HG03045 (cell line): Measurements from ENCODE around the gene POLN.

Source experiments
- ATAC-seq: cut with Tn5 transposase; IDR thresholded peaks from one replicate; pipeline ENCODE4 v1.9.1; 2021; ENCODE audit warnings: mild to moderate bottlenecking, moderate library complexity; ENCODE audit not compliant: unreplicated experiment

Gene POLN

DNA sequence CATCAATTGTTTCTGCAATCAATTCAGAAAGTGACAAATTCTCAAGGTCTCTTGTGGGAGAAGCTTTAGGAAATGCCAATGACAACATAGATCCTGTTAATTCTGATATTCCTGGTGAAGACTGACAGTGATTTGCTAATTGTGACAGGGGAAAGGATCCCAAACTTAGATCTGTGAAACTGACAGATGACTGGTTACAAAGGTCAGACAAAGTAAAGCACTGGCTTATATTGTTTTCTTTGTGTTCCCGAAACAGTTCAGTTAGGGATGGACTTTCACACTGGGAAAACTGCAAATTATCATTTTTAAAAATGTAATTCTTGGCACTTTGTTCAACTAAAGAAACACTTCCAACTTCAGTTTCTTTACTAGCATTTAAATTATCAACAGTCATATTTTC lies 152.7 kb downstream of the POLN start:
- ATAC-seq: no peak

DNA sequence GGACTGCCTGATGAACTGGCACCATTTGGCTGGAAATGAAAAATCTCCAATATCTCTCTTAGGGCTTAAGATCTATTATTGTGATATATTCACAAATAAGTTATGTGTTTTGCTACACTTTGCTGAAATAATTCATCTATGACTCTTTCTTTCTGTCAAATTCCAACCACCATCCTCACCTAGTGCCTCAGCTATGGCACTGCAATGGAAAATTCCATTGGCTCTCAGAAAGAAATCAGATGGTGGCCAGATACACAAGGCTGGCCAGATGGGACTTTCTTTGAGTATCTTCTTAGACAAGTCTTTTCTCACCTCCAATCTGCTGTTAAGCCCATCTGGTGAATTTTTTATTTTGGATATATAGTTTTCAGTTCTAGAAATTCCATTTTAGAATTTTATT lies 154.8 kb downstream of the POLN start:
- no peak for ATAC-seq

DNA sequence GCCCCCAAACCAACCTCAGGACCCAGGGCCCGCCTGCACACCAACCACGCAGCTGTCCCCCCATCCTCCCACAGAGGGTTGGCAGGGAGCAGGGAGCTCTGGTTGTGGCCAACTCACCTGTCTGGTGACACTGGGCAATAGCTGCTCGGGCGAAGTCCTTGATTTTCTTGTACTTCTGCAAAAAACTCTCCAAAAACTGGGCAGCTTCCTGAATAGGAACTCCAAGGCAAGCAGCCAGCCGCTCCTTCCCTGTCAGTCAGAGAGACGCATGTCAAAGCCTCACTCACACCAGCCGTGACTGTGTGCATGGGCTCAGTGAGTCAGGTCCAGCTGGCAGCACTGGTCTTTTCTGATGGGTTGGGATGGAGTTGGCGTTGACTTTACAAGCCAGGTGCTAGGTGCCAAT lies 156.4 kb downstream of the POLN start:
- no peak for ATAC-seq

DNA sequence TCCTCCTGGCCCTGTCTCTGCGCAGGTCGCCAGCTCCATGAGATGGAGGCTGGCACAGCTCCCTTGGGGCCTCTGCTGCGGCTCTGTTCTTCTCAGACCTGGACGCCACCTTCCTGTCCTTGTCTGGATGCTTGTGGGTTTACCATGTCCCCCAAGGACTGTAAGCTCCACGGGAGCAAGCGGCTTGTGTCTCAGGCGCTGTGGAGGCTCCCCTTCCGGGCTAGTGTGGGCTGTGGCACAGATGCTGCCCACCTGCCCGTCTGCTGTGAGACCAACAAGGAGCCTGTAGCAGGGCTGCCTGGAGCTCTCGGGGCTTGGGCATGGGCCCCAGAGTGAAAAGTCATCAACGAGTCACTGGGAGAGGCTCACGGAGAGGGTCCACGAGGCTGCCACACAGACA lies 157.6 kb downstream of the POLN start:
- ATAC-seq: no peak

DNA sequence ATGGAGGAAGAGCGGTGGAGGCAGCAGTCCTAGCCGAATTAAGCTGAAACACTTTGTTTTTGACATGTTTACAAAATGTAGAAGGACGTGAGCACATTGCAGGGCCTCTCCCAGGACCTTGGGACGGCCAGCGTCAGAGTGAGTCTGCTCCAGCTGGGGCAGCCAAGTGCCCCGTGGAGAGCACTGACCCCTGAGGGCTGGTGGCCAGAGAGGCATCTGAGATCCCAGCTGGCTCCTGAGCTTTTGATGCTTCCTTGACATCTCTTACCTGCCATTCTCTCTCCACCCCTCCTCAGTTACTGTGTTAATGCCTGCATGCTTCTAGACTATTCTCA lies 158.1 kb downstream of the POLN start:
- ATAC-seq: no peak

DNA sequence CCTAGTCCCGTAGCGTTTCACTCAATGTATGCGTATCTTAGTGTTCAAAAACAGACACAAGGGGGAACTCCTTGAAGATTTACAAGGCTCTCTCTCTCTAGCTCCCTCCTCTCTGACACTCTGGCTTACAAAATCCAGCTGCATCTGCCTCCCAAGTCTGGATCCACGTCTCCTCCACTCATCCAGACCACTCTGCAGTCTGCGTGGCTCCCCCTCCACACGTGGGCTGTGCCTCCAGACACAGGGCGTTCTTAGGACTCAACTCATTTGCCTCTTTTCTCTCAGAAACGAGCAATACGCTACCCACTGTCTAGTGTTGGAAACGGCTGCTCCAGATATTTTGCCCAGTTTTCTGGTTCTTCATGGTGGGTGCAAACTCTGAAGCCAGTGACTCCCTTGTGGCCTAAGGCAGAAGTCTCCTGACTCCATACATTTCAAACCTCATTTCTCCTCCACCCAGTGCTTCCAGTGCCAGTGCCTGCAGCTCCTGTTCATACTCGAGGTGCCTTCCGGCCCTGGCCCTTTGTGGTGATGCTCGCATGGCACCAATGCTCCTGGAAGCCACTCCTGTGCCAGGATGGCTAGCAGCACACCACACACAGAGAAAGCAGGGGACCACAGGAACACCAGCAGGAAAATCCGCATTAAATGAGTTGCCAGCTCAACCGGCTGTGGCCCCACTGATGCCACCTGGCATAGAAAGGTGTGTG lies 158.7 kb downstream of the POLN start:
- no peak for ATAC-seq

DNA sequence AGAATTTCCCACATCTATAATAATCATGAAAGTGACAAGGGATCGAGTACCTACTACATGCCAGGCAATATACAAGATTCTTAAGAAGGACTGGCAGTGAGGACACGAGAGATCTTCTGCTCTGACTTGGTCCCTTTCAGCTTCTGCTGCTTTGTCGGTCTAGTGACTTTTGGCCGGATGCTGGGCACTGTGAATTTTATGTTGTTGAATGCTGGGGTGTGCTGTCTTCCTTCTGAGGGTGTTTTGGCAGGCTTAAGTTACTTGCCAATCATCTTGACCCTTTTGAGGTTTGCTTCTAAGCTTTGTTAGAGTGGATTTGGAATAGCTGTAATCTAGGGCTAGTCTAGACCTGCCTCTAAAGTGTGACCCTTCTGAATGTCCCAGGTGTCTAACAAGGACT lies 159.3 kb downstream of the POLN start:
- no peak for ATAC-seq

DNA sequence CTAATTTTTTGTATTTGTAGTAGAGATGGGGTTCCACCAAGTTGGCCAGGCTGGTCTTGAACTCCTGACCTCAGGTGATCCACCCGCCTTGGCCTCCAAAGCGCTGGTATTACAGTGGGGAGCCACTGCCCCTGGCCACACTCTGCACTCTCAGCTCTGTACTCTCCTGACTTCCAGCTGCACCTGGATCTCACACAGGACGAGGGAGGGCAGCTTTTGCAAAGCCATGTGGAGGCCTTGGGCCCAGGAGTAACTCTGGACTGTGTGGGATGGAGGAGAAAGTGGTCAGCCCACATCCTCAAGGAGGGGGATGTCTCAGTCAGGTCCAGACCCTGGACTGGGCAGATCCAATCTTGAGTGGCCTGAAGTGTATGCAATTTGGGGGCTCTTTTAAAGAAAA lies 159.8 kb downstream of the POLN start:
- no peak for ATAC-seq

DNA sequence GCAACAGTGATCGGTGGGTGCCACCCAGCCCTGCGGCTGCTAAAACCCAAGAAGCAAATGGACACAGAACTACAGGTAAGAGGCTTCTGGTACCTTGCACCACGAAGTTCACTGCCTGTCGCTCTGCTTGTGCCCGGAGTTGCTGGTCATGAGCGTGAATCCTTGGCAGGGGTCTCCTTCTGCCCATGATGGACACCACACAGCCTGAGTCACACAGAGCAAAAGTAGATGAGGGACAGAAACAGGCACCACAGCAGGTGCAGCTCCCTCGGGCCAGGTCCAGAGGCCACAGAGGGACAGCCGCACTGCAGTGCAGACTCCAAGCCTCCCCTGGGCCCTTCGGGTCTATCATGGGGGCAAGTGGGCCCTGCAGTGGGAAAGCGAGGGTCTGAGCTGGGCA lies 160.4 kb downstream of the POLN start:
- ATAC-seq: no peak

DNA sequence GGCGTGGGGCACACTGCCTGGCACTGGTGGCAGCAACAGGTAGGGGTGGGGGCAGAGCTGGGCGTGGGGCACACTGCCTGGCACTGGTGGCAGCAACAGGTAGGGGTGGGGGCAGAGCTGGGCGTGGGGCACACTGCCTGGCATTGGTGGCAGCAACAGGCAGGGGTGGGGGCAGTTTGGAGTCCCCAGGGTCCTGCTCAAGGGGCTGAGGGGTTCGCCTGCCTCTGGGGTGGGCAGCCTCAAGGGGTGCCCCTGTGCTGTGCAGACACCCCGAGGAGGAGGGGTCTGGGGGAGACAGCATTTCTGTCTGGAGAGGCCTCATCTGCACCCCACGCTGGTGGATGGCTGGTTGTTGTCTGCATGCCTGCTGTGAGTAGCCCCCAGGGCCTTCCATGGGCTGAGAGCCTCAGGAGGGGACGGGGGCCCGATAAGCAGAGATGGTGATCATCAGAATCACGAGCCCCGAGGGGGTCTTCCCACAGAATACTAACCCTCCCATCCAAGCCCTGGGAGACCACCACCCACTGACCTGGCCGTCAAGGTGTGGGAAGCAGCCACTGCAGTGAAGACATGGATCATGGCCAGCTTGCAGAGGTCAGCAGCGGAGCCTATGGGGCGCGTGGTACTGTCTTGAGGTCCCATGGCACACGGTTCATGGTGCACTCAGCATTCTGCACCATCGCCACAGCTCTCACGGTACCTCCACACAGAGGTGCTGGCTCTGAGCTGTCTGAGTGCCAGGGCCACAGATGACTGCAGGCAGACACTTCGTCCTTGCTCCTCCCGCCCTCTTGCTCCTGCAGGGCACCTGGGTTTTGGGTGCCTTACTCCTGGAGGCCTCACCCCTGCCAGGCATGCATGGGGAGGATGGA lies 161.3 kb downstream of the POLN start:
- ATAC-seq: no peak

DNA sequence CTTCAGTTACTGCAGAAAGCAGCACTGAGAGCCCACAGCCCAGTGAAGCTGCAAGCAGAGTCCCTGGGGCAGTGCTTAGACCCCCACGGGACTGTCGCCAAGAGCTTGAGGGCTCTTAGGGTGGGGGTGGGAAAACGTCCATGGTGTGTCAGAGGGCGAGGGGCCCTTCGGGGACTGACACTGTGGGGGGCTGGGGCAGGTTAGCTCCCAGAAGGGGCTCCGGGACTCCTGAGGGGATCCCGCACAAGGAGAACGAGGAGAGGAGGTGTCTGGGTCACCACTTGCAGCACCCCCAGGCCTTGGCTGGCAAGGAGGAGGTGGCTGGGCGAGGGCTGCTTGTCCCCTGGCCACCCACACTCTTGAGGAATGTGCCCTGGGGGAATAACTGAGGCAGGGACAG lies 162.0 kb downstream of the POLN start:
- ATAC-seq: no peak

DNA sequence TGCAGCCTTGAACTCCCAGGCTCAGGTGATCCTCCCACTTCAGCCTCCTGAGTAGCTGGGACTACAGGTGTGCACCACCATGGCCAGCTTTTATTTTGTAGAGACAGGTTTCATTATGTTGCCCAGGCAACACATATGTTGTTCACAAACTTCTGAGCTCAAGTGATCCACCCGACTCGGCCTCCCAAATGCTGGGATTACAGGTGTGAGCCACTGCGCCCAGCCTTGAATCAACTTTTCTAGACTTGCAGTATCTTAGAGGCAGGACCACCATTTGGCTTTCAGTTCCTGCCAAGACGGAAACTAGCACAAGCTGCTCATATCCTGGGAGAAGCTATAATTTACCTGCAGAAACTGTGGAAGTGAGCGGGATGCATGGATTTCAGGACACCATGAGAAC lies 162.9 kb downstream of the POLN start:
- ATAC-seq: no peak

DNA sequence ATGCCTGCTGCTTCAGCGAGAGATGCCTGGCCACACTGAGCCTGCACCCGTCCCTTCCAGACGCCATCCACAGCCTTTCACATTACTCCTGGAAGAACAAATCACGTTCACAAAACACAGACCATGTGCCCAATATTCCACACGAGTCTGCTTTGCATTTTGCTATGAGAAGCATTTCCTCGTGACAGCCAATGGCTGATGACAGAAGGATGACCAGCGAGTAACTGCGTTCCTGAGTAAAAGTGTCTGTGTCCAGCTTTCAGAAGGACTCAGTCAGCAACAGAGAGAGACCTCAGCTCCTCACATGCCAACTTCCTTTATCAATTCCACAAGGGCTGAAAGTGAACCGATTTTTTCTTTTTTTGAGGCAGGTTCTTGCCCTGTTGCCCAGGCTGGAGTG lies 163.3 kb downstream of the POLN start:
- ATAC-seq: no peak

DNA sequence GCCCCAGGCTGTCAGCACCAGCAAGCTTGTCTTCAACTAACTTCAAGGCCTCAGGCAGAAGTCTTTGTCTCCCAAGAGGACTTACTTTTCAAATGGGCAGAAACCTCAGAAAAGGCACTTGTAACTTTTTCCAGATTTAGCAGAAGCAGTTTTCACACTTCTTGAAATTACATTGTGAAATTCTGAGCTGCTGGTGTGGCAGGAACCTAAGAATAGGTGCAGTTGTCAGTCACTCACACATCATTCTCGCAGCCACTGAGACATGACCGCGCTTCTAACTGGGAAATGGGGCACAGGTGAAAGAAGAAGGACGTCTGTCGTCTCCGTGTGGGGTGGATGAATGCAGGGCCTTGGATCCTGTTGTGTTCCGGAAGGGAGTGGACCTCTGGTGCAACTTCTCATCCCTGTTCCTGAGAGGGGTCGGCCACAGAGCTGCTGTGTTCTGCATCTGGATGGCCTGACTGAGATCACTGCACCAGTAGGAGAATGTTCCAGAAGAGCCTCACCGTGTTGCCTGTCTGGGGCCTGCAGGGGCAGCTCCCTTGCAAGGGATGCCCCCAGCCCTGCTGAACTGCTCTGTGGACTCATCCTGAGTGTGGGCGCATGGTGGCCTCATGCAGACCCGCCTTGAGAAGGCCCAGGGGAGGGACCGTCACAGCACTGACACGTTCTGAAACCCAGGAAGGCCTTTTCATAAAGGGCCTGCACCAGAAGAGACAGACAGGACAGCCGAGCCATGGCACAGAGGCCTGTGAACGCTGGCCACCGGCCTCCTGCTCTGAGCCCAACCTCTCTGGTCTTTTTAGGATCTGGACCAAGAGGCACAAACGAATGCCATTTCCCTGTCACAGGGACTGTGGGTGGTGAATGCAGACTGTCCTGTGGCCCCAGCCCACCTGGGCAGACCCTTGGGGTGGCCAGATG lies 164.1 kb downstream of the POLN start:
- ATAC-seq: no peak

DNA sequence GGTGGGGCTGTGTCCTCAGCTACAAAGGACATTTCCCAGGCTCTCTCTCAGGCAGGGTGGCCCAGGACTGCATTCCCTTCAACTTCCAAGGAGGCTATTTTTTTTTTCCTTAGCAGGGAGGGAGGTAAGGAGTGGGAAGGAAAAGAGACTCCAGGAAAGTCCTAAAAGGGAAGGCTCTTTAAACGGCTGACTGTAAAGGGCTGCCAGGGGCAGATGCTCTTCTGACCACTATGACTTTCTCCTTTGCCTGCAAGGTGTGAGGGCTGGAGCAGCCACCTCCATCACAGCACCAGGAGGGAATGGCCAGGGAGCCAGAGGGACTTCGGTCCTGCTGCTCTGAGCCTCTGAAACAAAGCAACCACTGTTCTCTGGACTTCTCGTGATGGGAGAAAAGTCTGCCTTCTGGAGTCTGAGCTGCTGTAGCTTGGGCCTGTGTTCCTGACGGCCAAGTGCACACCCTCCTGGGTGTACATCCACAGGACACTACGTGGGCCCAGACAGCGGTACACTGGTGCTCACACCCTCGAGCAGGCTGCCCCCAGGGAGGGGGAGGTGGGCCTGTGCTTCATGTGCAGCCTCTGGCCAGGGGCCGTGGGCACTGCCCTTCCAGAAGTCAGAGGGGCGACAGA lies 164.9 kb downstream of the POLN start:
- no peak for ATAC-seq

DNA sequence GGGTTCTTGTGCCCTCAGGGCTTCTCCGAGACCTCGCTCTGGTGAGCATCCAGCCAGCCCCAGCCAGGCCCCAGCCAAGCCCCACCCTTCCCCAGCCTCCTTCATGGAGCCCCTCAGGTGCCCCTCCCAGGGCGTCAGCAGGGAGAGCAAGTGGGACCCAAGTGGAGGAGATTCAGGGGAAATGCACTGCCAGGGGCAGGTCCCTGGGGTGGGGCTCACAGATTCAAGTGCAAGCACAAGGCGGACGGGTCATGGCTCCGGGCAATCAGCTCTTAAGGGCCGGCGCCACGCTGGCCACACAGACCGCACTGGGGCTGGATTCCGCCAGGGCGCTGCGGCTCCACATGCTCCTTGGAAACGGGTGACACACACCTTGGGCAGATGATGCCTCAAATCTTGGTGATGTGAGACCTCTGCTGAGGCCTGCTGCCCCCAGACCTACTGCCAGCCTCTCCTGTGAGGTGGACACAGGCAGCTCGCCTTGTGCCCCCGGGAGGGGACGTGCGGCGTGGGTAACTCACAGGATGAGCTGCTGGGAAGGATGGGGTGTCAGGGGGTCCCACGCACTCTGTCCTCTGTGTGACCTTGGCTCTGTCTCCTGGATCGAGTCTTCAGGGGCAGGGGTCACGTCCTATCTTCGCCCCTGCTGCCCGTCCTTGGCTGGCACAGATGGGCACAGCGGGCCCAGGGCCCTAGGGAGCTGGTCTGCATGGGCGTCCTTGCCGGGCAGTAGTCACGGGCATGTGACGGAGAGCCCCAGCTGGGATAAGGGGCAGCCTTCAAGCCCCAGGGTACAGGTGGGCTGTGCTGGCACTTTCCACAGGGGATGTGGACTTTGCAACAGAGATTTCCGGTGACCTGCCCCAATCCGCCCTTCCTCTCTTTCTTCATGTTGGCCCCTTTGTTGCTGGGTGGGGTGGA lies 165.7 kb downstream of the POLN start:
- ATAC-seq: no peak

DNA sequence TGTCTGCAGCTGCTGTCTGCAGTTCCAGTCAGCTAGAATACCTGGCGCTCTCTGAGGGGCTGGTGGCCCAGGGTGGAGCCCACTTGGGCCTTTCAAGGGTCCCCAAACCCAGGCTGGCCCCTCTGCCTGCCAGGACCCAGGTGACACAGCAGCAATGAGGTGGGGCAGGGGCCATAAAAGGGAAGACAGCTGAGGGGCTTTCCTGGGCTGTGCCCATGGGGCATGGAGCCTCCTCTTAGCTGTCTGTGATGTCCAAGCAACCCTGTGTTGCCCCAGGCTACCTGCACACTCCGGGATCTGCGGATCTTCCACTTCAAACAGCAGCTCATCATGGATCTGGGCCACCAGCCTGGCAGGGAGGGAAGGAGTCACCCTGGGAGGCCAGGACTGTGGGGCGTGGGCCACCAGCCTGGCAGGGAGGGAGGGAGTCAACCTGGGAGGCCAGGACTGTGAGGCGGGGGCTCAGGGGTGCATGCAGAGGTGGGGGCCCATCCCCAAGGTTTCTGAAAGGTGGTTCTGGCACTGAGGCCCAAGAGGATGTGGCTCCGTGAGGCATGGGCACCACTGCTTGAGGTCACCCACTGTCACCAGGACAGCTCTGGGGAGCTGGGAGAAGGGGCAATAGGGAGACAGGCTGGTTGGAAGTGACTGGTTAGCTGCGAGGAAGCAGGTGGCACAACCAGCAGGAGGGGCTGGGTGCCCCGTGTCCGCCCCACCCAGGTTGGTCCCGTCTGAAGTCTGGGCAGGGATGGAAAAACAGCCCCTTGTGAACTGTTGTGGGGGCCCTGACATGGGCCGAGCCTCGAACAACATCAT lies 166.5 kb downstream of the POLN start:
- ATAC-seq: no peak

DNA sequence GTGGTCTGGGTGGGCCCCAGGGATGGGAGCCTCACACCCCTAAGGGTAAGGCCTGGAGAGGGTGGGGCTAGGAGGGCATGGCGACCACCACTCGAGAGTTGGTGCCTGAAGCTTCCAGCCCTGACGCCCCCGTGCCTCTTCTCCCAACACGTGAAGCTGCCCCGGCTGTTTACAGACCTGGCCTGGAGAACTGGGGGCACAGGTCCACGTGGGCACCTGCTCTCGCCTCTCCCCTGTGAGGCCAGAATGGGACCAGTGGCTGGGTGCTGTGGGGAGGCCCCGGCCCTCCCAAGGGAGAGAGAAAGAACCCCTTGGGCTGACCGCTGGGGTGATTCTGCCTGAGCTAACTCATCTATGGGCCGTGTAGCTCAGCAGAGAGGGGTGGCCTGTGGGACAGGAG lies 167.3 kb downstream of the POLN start:
- no peak for ATAC-seq

DNA sequence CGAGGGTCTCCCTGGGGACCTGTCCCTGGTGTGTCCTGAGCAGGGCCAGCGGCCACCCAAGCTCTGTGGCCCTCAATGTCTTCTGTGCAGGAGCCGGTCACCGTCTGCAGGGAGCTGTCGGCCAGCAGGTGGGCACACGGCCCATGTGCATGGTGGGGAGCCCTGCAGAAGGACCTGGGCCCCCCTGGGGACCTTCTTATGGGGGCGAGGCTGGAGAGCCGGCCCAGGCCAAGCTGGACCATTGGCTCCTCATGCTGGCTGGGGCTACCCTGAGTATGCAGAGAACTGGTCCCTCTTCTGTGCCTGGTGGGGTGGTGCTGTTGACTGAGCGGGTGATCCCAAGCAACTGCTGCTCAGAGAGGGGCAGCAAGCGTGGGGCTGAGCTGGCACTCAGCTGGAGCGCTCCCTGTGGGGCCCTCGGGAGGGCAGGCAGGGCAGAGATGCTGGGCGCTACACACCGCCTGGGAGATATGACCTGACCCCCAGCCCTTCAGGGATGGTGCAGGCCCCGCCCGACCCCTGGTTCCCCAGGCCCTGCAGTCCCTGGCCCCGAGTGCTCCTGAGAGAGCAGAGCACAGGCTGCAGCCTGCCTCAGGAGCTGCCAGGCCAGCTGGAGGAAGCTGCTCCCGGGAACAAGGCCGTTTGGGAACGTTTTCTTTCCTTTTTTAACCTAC lies 168.0 kb downstream of the POLN start:
- ATAC-seq: no peak
